GM23338 (cell line): ENCODE measurements around the gene MEIOB. TPM values are rescaled to one million over a fixed set of nuclear protein-coding genes. Genes with fewer than 3 reads are reported as not detected.

Experiments
- ATAC-seq: fragments of 200-7000 bp; cut with Tn5 transposase; 3 replicates; pipeline ENCODE4 v1.9.1; 2020
- DNase-seq: peaks from one replicate; pipeline ENCODE4 v3.0.0-alpha.2; 2015; ENCODE audit warnings: low spot score
- H2AFZ ChIP-seq: fragments of 200-600 bp; sonication (generic); 2 replicates; pipeline ENCODE4 v1.8.0; 2016; ENCODE audit warnings: antibody characterized with exemption, mild to moderate bottlenecking, moderate library complexity
- H3F3A ChIP-seq: fragments of 200-600 bp; sonication (generic); replicated peaks from 2 replicates; pipeline ENCODE4 v1.8.0; 2017; ENCODE audit warnings: antibody characterized with exemption, mixed run types, low read depth
- H3K27ac ChIP-seq: fragments of 200-600 bp; sonication (generic); 2 replicates; pipeline ENCODE4 v1.6.1; 2016; ENCODE audit warnings: low read depth
- H3K27me3 ChIP-seq: fragments of 200-600 bp; sonication (generic); 2 replicates; pipeline ENCODE4 v1.8.0; 2016; ENCODE audit warnings: mild to moderate bottlenecking, mixed run types, moderate library complexity; ENCODE audit not compliant: insufficient read depth
- H3K36me3 ChIP-seq: fragments of 200-600 bp; sonication (generic); 2 replicates; pipeline ENCODE4 v1.8.0; 2016; ENCODE audit warnings: mild to moderate bottlenecking; ENCODE audit not compliant: insufficient read depth
- H3K4me1 ChIP-seq: fragments of 200-600 bp; sonication (generic); 2 replicates; pipeline ENCODE4 v1.8.0; 2016; ENCODE audit warnings: mild to moderate bottlenecking, moderate library complexity; ENCODE audit not compliant: insufficient read depth
- H3K4me2 ChIP-seq: fragments of 200-600 bp; sonication (generic); 2 replicates; pipeline ENCODE4 v1.7.1; 2017; ENCODE audit warnings: mixed run types
- H3K4me3 ChIP-seq: fragments of 200-600 bp; sonication (generic); 2 replicates; pipeline ENCODE4 v1.6.1; 2016; ENCODE audit warnings: mixed run types
- H3K79me2 ChIP-seq: fragments of 200-600 bp; sonication (generic); replicated peaks from 2 replicates; pipeline ENCODE4 v1.8.0; 2017; ENCODE audit warnings: mild to moderate bottlenecking; ENCODE audit not compliant: insufficient read depth
- H3K9me2 ChIP-seq: fragments of 200-600 bp; sonication (generic); 2 replicates; pipeline ENCODE4 v1.8.0; 2017; ENCODE audit not compliant: insufficient read depth
- H4K20me1 ChIP-seq: fragments of 200-600 bp; sonication (generic); replicated peaks from 2 replicates; pipeline ENCODE4 v1.8.0; 2017; ENCODE audit warnings: mild to moderate bottlenecking; ENCODE audit not compliant: insufficient read depth
- H3K27ac Mint-ChIP-seq: 2 replicates; pipeline ENCODE4 v1.8.0; 2020; ENCODE audit warnings: inconsistent platforms, mild to moderate bottlenecking, moderate library complexity, mixed read lengths
- H3K27me3 Mint-ChIP-seq: 3 replicates; pipeline ENCODE4 v1.8.0; 2022; ENCODE audit warnings: low read depth, mild to moderate bottlenecking, moderate library complexity, mixed read lengths, inconsistent platforms; ENCODE audit not compliant: insufficient read depth, poor library complexity
- H3K36me3 Mint-ChIP-seq: 3 replicates; pipeline ENCODE4 v1.8.0; 2021; ENCODE audit warnings: low read depth, mild to moderate bottlenecking, inconsistent platforms, moderate library complexity, mixed read lengths
- H3K4me1 Mint-ChIP-seq: 3 replicates; pipeline ENCODE4 v1.8.0; 2020; ENCODE audit warnings: mild to moderate bottlenecking, inconsistent platforms, mixed read lengths
- H3K4me3 Mint-ChIP-seq: 3 replicates; pipeline ENCODE4 v1.8.0; 2021; ENCODE audit warnings: moderate library complexity, mild to moderate bottlenecking, inconsistent platforms, mixed read lengths
- H3K9me3 Mint-ChIP-seq: 3 replicates; pipeline ENCODE4 v1.8.0; 2020; ENCODE audit warnings: moderate library complexity, mild to moderate bottlenecking, inconsistent platforms, mixed read lengths
- CREB1 ChIP-seq: fragments of 250-450 bp; sonication (Bioruptor Pico); IDR thresholded peaks from 2 replicates; pipeline ENCODE4 v1.5.0; 2020; ENCODE audit warnings: low read depth, mild to moderate bottlenecking, moderate library complexity
- EZH2 ChIP-seq: fragments of 200-600 bp; sonication (generic); IDR thresholded peaks from one replicate; pipeline ENCODE4 v1.8.0; 2017; ENCODE audit warnings: antibody characterized with exemption, mild to moderate bottlenecking, low read depth; ENCODE audit not compliant: unreplicated experiment
- NANOG ChIP-seq: IDR thresholded peaks from 2 replicates; pipeline ENCODE4 v1.6.1; 2016; ENCODE audit warnings: antibody characterized with exemption, borderline replicate concordance
- POLR2AphosphoS5 ChIP-seq: IDR thresholded peaks from 2 replicates; pipeline ENCODE4 v1.6.1; 2016; ENCODE audit warnings: antibody characterized with exemption, low read depth
- STAT1 ChIP-seq: IDR thresholded peaks from one replicate; pipeline ENCODE4 v1.6.1; 2016; ENCODE audit warnings: antibody characterized with exemption; ENCODE audit not compliant: unreplicated experiment
- ZNF114 ChIP-seq: fragments of 250-450 bp; sonication (Bioruptor Pico); IDR thresholded peaks from 2 replicates; pipeline ENCODE4 v1.5.0; 2020; ENCODE audit warnings: mild to moderate bottlenecking, moderate library complexity
- polyA plus RNA-seq: library from polyadenylated mRNA; unstranded; fragments of >200 nt; fragmentation: Nextera tagmentation; extraction: Ambion mirVana; gene quantifications from 2 replicates; pipeline ENCODE4 v1.2.1, GENCODE V29; 2016
- total RNA-seq: library from RNA; depleted of rRNA; stranded (reverse); fragments of >200 nt; shearing (Covaris generic); gene quantifications from 2 replicates; pipeline ENCODE4 v1.2.3, GENCODE V29; 2014
- TF ChIP-seq, protein P1 (sequence below), 2 experiments: fragments of 200-600 bp in 1 of 2; sonication (generic) in 1 of 2; conservative IDR thresholded peaks; 2 replicates each; pipeline versions ENCODE4 v1.5.1 to v1.6.1; 2016 to 2017; ENCODE audit warnings: antibody characterized with exemption in 2 of 2, low read depth in 2 of 2, mild to moderate bottlenecking in 2 of 2, moderate library complexity in 1 of 2
- TF ChIP-seq, protein P2 (sequence below): fragments of 250-450 bp; sonication (Bioruptor Pico); IDR thresholded peaks from 2 replicates; pipeline ENCODE4 v1.5.0; 2020; ENCODE audit warnings: mild to moderate bottlenecking, moderate library complexity

Gene MEIOB
- total and polyA plus RNA-seq, 2 experiments from 2014 or later: 7.3 to 8.7 TPM

DNA sequence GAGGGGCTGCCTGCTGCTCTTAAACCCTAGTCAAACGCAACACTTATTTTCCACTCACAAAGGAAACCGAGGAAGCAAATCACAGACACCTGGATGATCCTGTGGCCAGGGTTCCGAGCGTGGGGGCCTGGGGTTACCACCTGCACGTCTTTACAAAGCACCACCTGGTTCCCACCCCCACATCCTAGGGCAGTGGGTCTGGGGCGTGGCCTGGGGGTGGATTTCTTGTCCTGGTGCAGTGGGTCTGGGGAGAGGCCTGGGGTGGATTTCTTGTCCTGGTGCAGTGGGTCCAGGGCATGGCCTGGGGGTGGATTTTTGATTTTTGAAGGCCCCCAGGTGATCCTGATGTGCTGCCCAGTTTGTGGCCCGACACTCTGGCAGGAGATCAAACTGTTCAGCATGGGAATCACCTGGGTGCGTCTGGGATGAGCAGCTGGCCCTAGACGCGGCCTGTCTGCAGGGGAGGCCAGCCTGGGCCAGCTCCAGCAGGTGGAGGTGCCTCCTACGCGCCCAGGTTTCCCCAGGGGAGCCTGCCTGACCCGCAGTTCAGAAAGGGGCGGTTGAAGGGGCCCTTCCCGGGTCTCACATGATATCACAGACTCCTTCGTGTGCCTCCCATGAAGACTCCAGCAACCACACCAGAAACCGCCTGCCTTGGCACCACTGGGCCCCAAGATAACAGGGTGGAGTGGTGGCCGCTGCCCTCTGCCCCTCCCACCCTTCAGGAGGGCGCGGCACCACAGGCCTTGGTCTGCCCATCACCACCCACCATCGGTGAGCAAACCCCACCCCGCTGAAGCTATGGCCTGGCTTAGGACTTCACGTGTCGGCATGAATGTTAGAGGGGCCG lies 51.6 kb downstream of the MEIOB start (continued):
- TF ChIP-seq, protein P1, sequence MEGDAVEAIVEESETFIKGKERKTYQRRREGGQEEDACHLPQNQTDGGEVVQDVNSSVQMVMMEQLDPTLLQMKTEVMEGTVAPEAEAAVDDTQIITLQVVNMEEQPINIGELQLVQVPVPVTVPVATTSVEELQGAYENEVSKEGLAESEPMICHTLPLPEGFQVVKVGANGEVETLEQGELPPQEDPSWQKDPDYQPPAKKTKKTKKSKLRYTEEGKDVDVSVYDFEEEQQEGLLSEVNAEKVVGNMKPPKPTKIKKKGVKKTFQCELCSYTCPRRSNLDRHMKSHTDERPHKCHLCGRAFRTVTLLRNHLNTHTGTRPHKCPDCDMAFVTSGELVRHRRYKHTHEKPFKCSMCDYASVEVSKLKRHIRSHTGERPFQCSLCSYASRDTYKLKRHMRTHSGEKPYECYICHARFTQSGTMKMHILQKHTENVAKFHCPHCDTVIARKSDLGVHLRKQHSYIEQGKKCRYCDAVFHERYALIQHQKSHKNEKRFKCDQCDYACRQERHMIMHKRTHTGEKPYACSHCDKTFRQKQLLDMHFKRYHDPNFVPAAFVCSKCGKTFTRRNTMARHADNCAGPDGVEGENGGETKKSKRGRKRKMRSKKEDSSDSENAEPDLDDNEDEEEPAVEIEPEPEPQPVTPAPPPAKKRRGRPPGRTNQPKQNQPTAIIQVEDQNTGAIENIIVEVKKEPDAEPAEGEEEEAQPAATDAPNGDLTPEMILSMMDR (conservative IDR thresholded peaks at IDR 0.05; ENCODE audit: low read depth in 2 of 2): no peak
- no peak for TF ChIP-seq STAT1

DNA sequence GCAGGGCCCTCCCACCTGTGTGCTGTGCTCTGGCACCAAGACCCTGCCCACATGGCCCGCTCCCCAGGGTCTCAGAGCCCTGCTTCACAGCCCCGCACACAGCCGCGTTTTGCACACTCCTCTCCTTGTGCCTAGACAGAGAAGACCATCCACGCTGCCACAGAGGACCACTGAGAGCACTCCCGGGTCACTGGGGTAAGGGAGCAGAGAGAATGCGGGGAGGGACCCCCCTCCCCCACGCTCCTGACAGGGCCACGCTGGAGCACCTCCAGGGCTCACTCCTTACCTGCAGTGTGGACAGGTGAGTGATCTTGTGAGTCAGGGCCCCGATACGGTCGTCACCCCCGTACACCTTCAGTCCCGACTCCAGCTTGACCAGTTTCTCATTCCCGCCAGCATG lies 52.4 kb downstream of the MEIOB start:
- Histone ChIP-seq H3K9me2 (no peaks in the 10 kb centered on the region), H3K27me3 (no peaks in the 10 kb centered on the region), H4K20me1 (no peaks in the 10 kb centered on the region; the same call in 1 of the 2 replicates), H3F3A (no peaks in the 10 kb centered on the region), H2AFZ (no peak overlapping the region), H3K4me1 (no peaks in the 10 kb centered on the region), H3K36me3 (no peaks in the 10 kb centered on the region), H3K4me3 (no peak overlapping the region), H3K79me2 (no peaks in the 10 kb centered on the region), H3K27ac (no peak overlapping the region), H3K4me2 (no peak overlapping the region)
- ATAC-seq: no peak
- peaks cover 6% of the 10 kb centered on the region; the same call in 2 of the 3 replicates for H3K36me3 Mint-ChIP-seq
- TF ChIP-seq STAT1: no peak
- no peak for TF ChIP-seq CREB1 (CRISPR knock-in tag)
- H3K4me3 Mint-ChIP-seq: no peak overlapping the region
- no peaks in the 10 kb centered on the region for H3K27me3 Mint-ChIP-seq
- DNase-seq: no peak
- H3K9me3 Mint-ChIP-seq: no peaks in the 10 kb centered on the region
- no peak overlapping the region for H3K27ac Mint-ChIP-seq
- no peaks in the 10 kb centered on the region for H3K4me1 Mint-ChIP-seq

DNA sequence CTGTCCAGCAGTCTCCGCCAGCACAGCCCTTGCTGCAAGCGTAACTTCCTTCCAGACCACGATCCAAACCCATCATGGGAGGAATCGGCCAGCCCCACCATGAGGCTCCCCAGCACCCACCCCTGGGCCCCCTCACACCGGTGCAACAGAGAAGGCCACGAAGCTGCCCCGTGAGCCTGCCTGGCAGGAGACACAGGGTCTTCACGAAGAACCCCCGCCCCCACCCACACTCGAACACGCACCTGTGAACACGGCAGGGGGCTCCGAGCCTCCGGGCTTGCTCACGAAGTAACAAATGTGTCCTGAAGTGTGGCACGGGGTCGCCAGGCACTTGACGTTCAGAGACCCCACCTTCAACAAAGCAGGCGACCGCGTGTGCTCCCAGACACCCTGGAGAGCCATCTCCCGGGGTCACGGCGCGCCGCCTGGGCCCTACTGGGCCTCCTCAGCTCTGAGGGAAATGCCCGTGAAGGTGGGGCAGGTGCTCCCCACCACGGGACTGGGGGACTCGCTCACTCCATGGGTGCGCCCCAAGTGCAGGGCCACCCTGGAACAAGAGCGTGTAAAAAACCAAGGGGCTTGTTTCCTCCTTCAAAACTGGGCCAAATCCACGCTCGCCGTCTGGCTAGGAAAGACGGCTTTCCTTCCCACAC lies 53.0 kb downstream of the MEIOB start:
- H3K9me2 ChIP-seq: no peaks in the 10 kb centered on the region
- H3K27me3 ChIP-seq: no peaks in the 10 kb centered on the region
- H3K27ac ChIP-seq: no peak overlapping the region
- H3K27ac Mint-ChIP-seq: no peak overlapping the region
- no peaks in the 10 kb centered on the region for H3K9me3 Mint-ChIP-seq
- H3K79me2 ChIP-seq: no peaks in the 10 kb centered on the region
- H3K4me3 ChIP-seq: no peak overlapping the region
- H3K4me2 ChIP-seq: no peak overlapping the region
- no peak overlapping the region for H2AFZ ChIP-seq
- H4K20me1 ChIP-seq: no peaks in the 10 kb centered on the region; the same call in 1 of the 2 replicates
- no peak overlapping the region for H3K4me3 Mint-ChIP-seq
- no peaks in the 10 kb centered on the region for H3K4me1 ChIP-seq
- H3F3A ChIP-seq: no peaks in the 10 kb centered on the region
- no peaks in the 10 kb centered on the region for H3K36me3 ChIP-seq
- no peak for DNase-seq
- no peaks in the 10 kb centered on the region for H3K27me3 Mint-ChIP-seq
- no peak for ATAC-seq
- no peaks in the 10 kb centered on the region for H3K4me1 Mint-ChIP-seq
- H3K36me3 Mint-ChIP-seq: peaks cover 6% of the 10 kb centered on the region; the same call in 2 of the 3 replicates
- TF ChIP-seq, protein P2, sequence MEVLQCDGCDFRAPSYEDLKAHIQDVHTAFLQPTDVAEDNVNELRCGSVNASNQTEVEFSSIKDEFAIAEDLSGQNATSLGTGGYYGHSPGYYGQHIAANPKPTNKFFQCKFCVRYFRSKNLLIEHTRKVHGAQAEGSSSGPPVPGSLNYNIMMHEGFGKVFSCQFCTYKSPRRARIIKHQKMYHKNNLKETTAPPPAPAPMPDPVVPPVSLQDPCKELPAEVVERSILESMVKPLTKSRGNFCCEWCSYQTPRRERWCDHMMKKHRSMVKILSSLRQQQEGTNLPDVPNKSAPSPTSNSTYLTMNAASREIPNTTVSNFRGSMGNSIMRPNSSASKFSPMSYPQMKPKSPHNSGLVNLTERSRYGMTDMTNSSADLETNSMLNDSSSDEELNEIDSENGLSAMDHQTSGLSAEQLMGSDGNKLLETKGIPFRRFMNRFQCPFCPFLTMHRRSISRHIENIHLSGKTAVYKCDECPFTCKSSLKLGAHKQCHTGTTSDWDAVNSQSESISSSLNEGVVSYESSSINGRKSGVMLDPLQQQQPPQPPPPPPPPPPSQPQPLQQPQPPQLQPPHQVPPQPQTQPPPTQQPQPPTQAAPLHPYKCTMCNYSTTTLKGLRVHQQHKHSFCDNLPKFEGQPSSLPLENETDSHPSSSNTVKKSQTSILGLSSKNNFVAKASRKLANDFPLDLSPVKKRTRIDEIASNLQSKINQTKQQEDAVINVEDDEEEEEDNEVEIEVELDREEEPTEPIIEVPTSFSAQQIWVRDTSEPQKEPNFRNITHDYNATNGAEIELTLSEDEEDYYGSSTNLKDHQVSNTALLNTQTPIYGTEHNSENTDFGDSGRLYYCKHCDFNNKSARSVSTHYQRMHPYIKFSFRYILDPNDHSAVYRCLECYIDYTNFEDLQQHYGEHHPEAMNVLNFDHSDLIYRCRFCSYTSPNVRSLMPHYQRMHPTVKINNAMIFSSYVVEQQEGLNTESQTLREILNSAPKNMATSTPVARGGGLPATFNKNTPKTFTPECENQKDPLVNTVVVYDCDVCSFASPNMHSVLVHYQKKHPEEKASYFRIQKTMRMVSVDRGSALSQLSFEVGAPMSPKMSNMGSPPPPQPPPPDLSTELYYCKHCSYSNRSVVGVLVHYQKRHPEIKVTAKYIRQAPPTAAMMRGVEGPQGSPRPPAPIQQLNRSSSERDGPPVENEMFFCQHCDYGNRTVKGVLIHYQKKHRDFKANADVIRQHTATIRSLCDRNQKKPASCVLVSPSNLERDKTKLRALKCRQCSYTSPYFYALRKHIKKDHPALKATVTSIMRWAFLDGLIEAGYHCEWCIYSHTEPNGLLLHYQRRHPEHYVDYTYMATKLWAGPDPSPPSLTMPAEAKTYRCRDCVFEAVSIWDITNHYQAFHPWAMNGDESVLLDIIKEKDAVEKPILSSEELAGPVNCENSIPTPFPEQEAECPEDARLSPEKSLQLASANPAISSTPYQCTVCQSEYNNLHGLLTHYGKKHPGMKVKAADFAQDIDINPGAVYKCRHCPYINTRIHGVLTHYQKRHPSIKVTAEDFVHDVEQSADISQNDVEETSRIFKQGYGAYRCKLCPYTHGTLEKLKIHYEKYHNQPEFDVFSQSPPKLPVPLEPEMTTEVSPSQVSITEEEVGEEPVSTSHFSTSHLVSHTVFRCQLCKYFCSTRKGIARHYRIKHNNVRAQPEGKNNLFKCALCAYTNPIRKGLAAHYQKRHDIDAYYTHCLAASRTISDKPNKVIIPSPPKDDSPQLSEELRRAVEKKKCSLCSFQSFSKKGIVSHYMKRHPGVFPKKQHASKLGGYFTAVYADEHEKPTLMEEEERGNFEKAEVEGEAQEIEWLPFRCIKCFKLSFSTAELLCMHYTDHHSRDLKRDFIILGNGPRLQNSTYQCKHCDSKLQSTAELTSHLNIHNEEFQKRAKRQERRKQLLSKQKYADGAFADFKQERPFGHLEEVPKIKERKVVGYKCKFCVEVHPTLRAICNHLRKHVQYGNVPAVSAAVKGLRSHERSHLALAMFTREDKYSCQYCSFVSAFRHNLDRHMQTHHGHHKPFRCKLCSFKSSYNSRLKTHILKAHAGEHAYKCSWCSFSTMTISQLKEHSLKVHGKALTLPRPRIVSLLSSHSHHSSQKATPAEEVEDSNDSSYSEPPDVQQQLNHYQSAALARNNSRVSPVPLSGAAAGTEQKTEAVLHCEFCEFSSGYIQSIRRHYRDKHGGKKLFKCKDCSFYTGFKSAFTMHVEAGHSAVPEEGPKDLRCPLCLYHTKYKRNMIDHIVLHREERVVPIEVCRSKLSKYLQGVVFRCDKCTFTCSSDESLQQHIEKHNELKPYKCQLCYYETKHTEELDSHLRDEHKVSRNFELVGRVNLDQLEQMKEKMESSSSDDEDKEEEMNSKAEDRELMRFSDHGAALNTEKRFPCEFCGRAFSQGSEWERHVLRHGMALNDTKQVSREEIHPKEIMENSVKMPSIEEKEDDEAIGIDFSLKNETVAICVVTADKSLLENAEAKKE: no peak
- TF ChIP-seq POLR2AphosphoS5 (no peak), NANOG (no peak), ZNF114 (no peak), STAT1 (no peak), EZH2 (no peak), CREB1 (CRISPR knock-in tag) (no peak)
